Kidney epithelial cell (primary cell): ENCODE results near the gene THOC5. TPM values are rescaled to one million over a fixed set of nuclear protein-coding genes. Genes with fewer than 3 reads are reported as not detected.

Source experiments
- DNase-seq: peaks from one replicate; pipeline ENCODE4 v3.0.0-alpha.2; 2010; ENCODE audit warnings: low read depth
- H3K27me3 ChIP-seq: 2 replicates; pipeline ENCODE4 v1.6.0; 2011; ENCODE audit warnings: low read length; ENCODE audit not compliant: control insufficient read depth, insufficient read depth
- H3K36me3 ChIP-seq: 2 replicates; pipeline ENCODE4 v1.5.1; 2011; ENCODE audit warnings: low read length; ENCODE audit not compliant: control insufficient read depth, insufficient read depth
- H3K4me3 ChIP-seq: 2 replicates; pipeline ENCODE4 v1.5.1; 2011; ENCODE audit warnings: low read depth, mild to moderate bottlenecking, control low read depth, low read length
- CTCF ChIP-seq: IDR thresholded peaks from 2 replicates; pipeline ENCODE4 v1.5.1; 2011; ENCODE audit warnings: mild to moderate bottlenecking, moderate library complexity, low read length, control low read depth, inconsistent platforms; ENCODE audit not compliant: insufficient read depth, poor library complexity, severe bottlenecking
- total RNA-seq: library from RNA; depleted of rRNA; stranded (reverse); fragments of >200 nt; gene quantifications from 2 replicates; pipeline ENCODE4 v1.2.3, GENCODE V29; 2015

The THOC5 gene
- total RNA-seq, 1 donor from 2014 or later, result 51.6 TPM

- Histone ChIP-seq H3K27me3 (no peaks in the 10 kb centered on the region), H3K36me3 (peaks cover 9% of the 10 kb centered on the region), H3K4me3 (no peak overlapping the region)
- peak; percentile 51 for TF ChIP-seq CTCF
- no peak for DNase-seq
Measured at GRCh38 chr22:29524442-29525191, 28.9 kb downstream of the THOC5 start.

- H3K27me3 ChIP-seq, result no peaks in the 10 kb centered on the region
- H3K36me3 ChIP-seq, result peaks cover 7% of the 10 kb centered on the region
- H3K4me3 ChIP-seq, result no peak overlapping the region
- no peak for DNase-seq
- TF ChIP-seq CTCF, result no peak
Measured at GRCh38 chr22:29523761-29524160, 29.8 kb downstream of the THOC5 start.

- Histone ChIP-seq H3K4me3 (no peak overlapping the region), H3K36me3 (peaks cover 9% of the 10 kb centered on the region), H3K27me3 (no peaks in the 10 kb centered on the region)
- DNase-seq, result no peak
- TF ChIP-seq CTCF, result no peak
Measured at GRCh38 chr22:29521526-29521925, 32.0 kb downstream of the THOC5 start.

GRCh38 chr22:29520851-29521250 is 32.7 kb downstream of the THOC5 start:
- H3K36me3 ChIP-seq, result peaks cover 9% of the 10 kb centered on the region
- no peak for DNase-seq
- H3K27me3 ChIP-seq, result no peaks in the 10 kb centered on the region
- TF ChIP-seq CTCF, result no peak
- no peak overlapping the region for H3K4me3 ChIP-seq

- TF ChIP-seq CTCF, result no peak
- no peak overlapping the region for H3K4me3 ChIP-seq
- no peak for DNase-seq
- peaks cover 9% of the 10 kb centered on the region for H3K36me3 ChIP-seq
- no peaks in the 10 kb centered on the region for H3K27me3 ChIP-seq
Measured at GRCh38 chr22:29519996-29520395, 33.6 kb downstream of the THOC5 start.

GRCh38 chr22:29518427-29518826 is 35.1 kb downstream of the THOC5 start:
- H3K36me3 ChIP-seq, result peaks cover 8% of the 10 kb centered on the region
- no peaks in the 10 kb centered on the region for H3K27me3 ChIP-seq
- H3K4me3 ChIP-seq, result no peak overlapping the region
- no peak for TF ChIP-seq CTCF
- DNase-seq, result no peak
